ENCODE data around the gene PLAAT4.

- TF ChIP-seq CTCF (IDR thresholded peaks at IDR 0.05) (no peak), POLR2AphosphoS5 (IDR thresholded peaks at IDR 0.05) (no peak), EP300 (IDR thresholded peaks at IDR 0.05) (no peak), POLR2A (IDR thresholded peaks at IDR 0.05) (no peak)
Observed at GRCh38 chr11:63572026-63572688, 35.5 kb downstream of the PLAAT4 start.

All from gastroesophageal sphincter (tissue), 3 donors.